OCI-LY7 (cell line): ENCODE data around the gene ADGRD2.

ENCODE experiments used
- CTCF ChIP-seq: fragments of 200-600 bp; sonication (generic); conservative IDR thresholded peaks from 2 replicates; pipeline ENCODE4 v1.5.1; 2014; ENCODE audit warnings: mild to moderate bottlenecking, antibody characterized with exemption, low read length, moderate library complexity, mixed read lengths
- EZH2phosphoT487 ChIP-seq: fragments of 200-600 bp; sonication (generic); IDR thresholded peaks from 2 replicates; pipeline ENCODE4 v1.6.1; 2018; ENCODE audit warnings: low read depth, borderline replicate concordance, mild to moderate bottlenecking, mixed run types, antibody characterized with exemption, low read length, moderate library complexity, mixed read lengths

- TF ChIP-seq CTCF: no peak
- no peak for TF ChIP-seq EZH2phosphoT487
Observed at GRCh38 chr9:124458441-124458840, 8.2 kb downstream of the ADGRD2 start.
